GM21447 (cell line): ENCODE results near the gene BBX.
A peak's percentile ranks its signal among the peaks of the same experiment; 100 is the strongest.

Experiments
- ATAC-seq: cut with Tn5 transposase; IDR thresholded peaks from one replicate; pipeline ENCODE4 v1.9.1; 2021; ENCODE audit not compliant: unreplicated experiment

BBX gene

DNA sequence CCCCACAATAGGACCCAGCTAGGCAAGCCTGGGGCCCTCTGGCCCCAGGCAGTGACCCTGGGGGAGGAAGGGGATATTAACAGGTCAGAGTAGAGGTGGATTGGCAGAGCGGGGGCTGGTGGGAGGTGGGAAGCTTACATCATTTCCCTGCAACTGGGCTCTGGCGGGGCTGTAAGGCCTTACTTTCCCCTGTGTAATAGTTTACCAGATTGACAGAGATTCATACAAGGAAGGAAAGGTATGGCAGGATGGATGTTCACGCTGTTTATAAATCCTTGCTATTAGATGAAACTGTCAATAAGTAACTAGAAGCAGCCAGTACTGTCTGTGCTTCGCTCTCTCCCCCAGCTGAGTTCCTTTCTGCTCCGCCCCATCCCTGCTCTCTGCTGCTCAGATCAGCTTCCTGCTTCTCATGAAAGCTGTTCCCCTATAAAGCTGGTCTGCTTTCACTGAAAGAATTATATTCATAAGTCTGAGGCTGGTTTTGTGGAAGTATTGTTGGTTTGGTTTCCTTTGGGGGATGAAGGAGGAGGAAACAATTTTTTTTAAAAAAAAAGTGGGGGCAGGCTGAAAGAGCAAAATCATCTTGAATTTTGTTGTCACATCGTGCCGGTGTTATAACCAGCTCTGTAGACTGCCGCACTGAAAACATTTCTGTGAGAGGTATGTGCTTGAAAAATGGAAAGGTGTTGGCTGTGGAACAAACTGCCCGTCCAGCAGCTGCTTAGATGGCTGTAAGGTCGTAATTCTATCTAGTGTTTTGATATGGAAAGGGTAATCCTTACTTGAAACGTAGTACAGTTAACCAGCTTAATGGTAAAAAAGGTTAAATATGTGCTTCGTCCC is 76.4 kb downstream of the BBX start:
- ATAC-seq = peak; percentile 97

DNA sequence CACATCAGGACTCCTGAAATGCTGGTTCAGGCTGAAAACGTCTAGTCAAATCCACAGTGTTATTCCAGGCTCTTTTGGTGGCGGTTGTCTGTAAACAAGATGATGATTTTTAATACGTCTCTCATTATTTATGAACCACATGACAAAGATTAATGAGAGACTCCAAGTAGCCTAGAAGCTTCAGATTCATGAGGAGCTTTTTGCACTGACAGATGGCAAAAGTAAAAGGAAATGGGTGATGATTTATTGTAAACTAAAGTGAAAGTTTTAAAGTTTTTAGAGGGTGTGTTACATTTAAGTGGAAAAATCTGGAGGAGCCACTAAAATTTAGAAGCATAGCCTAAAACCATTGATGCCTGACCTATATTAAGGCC is 77.0 kb downstream of the BBX start:
- no peak for ATAC-seq

DNA sequence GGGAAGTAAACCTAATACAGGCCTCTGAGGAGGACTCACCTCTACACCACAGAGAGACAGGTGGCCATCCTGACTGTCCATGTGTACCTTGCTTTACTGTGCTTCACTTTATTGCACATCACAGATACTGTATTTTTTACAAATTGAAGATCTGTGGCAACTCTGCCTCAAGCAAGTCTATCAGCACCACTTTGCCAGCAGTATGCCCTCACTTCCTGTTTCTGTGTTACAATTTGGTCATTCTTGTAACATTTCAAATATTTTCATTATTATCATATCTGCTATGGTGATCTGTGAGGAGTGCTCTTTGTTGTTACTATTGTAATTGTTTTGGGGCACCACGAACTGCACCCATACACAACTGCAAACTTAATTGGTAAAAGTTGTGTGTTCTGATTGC is 78.0 kb downstream of the BBX start:
- ATAC-seq = no peak

DNA sequence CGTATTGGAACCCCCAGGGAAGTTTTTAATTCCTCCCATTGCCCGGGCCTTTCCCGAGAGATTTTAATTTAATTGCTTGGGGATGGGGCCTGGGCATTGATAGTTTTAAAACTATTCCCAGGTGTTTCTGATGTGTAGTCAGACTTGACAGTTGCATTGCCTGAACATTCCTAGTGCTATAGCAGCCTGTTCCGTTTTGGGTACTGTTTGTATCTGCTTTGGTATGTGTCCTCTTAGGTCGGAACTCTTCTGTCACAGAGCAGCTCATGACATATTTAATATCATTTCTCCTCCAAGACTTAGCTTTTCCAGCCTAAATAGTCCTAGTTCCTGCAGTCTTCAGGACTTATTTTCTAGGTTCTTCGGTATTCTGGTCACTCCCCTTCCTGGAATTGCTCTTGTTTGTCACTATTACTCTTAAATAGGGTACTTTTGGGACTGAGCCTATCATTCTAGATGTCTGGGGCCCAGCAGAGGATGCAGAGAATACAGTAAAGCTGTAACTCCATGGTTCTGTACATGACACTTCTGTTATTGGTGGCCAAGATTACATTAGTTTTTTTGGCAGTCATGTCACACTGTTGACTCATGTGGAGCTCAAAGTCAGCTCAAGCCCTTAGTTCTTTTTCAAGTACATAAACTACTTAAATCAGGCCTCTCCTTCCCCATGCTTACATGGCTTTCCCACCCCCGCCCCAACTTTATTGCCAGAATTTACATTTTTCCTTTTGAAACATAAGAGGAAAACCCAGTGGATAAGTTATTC is 81.5 kb downstream of the BBX start:
- ATAC-seq = no peak

DNA sequence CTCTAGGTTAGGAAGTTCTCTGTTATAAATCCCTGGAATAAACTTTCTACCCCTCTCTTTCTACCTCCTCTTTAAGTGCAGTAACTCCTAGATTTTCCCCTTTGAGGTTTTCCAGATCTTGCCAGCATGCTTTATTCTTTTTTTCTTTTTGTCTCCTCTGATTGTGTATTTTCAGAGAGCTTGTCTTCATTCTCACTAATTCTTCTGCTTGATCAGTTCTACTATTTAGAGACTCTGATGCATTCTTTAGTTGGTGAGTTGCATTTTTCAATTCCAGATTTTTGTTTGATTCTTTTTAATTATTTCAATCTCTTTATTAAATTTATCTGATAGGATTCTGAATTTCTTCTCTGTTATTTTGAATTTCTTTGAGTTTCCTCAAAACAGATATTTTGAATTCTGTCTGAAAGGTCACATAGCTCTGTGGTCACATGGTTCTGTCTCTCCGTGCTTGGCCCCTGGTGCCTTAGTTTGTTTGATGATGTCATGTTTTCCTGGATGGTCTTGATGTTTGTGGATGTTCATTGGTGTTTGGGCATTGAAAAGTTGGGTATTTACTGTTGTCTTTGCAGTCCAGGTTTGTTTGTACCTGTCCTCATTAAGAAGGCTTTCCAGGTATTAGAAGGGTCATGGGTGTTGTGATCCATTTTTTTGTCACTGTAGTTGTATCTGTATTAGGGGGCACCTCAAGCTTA is 89.2 kb downstream of the BBX start:
- ATAC-seq = no peak

DNA sequence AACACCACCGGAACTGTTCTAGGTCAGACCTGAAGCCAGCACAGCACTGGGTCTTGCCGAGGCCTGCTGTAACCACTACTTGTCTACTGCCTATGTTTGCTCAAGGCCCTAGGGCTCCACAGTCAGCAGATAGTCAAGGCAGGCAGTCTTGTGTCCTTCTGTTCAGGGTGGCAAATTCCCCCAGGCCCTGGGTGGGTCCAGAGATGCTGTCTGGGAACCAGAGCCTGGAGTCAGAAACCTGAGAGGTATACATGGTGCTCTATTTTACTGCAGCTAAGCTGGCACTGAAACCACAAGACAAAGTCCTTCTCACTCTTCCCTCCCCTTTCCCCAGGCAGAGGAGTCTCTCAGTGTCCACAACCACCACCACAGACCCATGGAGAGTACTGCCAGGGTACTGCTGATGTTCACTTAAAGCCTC is 89.9 kb downstream of the BBX start:
- no peak for ATAC-seq

DNA sequence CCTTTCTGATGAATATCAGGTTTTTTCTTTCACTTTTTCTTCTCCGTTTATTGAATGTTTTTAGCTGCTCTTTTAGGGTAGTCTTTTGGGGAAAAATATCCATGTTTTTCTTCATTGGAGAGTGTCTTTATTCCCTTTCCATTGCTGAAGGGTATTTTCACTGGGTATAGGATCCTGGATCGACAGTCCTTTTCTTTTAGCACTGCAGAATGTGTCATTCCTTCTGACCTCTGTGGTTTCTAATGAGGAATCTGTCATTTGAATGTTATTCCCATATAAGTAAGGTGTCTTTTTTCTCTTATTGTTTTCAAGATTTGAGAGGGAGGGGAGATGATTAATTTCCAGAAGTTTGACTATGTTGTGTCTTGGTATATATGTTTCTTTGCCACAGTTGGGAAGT is 96.8 kb downstream of the BBX start:
- no peak for ATAC-seq

DNA sequence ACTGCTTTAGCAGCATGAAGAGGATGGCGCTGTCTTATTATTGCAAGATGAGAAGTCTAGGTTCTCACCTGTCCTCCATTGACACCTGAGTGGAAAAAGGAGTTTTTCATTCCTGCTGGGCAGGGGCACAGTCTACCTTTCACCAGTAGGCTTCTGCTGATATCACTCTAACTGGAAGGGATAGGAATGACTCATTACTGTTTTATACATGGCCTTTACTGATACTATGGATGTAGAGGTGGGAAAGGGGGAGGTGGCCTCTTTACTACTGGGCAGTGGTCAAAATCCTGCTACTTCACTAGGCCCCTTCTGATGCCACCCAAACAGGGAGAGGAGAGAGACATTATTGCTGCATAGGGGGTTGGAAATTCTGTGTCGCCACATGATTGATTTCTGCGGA is 97.8 kb downstream of the BBX start:
- ATAC-seq = no peak

DNA sequence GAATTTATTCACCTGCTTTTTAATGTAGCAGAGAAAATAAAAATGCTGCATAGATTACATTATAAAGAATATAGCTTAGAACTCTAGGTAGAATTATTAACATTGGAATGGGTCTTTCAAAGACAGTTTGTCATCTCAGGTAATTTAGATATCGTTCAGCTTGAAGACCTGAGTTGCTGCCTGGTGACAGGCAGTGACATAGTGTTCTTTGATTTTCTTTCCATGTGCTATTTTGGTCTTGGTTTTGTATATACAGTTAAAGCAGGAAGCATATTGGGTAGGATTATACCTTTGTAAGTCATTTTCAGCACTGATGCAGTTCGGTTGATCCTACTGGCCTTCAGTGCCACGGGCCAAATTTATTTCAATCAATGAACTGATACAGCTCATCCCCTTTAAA is 98.7 kb downstream of the BBX start:
- ATAC-seq = no peak

DNA sequence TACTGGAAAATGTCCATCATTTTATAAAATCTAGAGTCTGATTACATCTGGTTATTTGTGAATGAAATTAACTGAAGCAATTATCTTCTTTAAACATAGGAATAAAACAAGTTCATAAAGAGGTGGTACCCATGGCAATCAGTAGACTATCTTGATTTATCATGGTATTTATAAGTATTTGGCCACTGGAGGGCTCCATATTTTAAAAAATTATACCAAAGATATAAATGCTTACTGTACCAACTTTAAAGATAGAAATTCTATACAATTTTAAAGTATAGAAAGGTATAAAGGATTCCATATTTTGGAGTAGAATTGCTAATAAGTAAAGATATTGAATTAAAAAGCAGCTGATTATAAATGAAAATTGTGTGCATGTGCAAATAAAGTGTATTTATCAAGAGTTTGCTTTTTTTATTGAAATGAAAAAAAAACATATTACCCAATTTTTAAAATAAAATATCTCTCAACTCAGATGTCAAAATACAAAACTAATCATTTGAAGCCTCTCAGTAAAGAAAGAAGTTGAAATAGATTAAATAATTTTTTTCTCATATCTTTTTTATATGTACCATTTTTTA is 105.3 kb downstream of the BBX start:
- ATAC-seq = no peak

DNA sequence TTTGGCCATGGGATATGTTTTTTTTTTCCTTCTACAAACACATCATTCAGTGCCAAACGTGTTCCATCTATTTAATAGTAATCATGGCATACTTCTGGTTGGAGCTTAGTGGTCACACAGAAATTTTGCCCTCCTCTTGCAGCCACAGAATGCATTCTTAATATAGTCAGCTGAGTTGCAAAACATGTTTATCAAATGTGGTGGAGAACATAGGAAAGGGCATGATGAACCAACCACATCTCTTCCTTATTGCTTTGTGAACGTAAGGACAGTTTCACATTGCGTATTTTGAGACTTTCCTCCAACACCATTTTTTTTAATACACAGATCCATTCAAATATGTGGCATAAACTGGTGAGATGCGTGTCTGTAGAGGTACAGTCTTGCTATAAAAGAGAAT is 106.8 kb downstream of the BBX start:
- ATAC-seq = no peak

DNA sequence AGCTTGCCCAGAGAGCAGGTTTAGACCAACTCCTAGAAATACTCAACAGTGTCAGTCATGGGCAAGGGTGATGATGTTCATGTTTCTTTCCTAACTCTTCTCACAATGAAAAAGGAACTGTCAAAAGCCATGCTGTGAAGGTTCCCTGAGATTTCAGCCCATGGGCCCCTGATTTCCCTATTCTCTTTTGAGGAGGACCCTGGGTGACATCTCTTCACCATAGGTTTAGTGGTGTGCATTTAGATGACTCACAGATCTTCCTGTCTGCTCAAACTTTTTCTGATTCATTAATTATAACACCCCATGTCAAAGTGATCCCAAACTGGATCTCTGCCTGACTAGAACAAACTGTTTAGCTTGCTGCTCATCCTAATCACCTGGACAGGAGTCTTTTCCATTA is 108.0 kb downstream of the BBX start:
- no peak for ATAC-seq

DNA sequence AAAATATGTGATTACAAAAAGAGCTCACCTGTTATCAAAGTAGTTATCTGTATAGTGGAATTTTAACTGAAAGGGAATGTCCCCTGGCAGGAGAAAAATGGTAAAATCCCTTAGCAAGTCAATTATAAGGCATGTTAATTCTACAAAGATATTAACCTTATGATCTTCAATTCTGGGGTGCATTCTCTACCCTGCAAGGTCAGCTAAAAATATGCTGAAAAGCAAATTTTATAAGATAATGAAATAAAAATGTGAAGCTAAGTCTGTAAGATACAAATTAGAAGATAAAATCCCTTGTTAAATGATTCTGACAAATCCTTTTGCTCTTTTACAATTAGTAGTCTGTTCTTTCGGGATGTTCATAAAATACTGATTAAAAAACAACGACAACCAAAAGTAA is 109.8 kb downstream of the BBX start:
- no peak for ATAC-seq

DNA sequence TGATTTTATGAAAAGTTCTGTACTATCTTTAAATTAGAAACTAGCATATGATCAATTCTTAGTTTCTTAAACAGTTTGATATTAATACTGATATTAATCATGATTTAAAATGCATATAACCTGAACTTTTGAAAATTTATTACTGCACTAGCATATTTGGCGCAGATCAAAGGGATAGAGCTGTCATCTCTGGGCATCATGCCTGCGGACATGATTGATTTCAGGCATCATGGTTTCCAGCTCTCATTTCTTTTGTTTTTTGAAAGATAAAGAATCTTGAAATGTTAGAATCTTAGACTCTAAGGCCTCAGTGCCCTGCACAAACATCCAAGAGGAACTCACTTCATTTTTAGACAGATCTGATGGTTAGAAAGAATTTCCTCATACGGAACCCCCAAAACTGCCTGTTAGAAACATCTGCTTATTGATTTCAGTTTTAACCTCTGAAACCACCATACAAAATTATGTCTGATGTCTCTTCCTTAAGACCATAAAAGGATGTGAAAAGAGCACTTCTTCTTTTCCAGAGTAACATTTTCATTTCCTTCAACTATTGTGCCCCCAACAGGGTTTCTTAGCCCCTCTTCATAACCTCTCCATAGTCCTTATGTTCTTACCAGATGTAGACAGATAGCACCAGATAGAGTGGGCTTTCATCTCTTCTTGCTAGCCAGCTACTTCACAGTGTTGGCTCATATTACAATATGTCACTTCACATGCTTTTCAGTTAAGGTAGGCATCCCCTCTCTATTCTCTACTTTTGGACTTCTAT is 110.8 kb downstream of the BBX start:
- peak; percentile 92 for ATAC-seq

DNA sequence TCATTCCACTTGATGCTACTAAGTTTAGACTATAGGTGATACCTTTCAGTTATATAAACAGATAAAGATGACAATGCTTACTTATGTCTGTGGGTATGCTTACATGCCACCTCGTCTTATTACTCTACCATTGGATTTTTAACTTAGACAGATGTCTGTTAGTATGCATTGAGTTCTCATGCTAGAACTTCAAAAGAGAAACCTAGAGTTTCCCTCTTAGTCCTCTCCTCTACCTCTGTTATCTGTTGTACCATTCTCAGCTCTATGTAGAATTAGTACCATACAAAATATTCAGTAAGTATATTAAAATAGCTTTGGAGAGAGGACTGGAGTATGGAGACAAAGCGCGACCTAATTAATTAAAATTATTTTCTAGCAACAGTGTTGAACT is 111.3 kb downstream of the BBX start:
- ATAC-seq = peak; percentile 18

DNA sequence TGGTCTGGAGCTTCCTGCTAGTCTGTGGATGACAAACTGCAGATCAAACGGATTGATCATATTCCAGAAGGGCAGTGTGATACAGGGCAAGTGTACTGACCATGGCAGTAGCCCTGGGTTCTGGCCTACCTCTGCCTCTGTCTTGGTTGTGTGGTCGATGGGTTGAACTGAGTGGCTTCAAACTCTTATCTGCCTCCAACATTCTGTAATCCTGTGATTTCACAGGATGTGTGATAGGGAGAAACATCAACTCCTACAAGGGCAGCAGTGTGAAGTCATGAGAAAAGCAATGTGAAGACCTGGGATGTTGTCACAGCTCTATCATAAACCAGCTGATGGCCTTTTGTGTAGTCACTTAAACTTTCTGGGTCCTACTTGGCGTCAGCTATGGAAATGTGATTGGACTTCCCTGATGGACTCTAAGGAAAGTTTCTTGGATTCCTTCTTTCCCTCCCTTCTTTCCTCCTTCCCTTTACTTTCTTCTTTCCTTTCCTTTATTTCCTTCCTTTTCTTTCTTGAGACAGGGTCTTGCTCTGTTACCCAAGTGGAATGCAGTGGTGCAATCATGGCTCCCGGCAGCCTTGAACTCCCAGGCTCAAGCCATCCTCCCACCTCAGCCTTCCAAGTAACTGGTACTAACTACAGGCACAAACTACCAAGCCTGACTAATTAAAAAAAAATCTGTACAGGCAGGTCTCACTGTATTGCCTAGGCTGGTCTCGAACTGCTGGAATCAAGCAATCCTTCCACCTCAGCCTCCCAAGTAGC is 114.8 kb downstream of the BBX start:
- ATAC-seq = no peak

DNA sequence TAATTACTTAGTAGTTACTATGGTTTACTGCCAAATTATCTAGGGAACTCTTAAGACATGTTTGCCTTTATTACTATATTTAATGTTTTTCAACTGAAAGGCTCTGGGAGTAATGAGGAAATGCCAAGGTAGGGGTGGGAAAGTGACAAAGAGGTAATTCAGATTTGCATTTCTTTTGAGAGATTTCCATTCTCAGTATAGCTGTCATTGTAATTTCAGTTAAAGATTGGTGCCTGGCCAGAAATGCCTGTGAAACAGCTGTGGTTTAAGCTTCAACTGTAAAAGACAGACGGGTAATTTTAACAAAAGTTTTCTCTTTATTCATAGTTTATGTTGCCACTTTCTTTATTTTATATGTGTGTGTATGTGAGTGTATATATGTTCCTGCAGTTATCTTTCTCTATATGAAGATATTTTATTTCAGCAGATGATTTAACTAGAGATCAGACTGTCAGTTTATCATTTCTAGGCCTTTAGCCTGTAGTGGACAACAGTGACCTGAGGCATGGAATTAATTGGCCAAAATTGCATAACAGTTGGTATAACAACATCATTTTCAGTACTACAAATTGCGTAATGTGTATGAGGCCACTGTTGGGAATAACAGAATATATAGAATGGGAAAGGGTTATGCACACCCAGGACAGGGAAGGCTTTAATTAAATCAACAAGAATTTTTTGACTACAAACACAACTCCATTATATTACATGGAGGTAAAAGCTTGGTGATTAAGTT is 119.0 kb downstream of the BBX start:
- ATAC-seq = peak; percentile 65

DNA sequence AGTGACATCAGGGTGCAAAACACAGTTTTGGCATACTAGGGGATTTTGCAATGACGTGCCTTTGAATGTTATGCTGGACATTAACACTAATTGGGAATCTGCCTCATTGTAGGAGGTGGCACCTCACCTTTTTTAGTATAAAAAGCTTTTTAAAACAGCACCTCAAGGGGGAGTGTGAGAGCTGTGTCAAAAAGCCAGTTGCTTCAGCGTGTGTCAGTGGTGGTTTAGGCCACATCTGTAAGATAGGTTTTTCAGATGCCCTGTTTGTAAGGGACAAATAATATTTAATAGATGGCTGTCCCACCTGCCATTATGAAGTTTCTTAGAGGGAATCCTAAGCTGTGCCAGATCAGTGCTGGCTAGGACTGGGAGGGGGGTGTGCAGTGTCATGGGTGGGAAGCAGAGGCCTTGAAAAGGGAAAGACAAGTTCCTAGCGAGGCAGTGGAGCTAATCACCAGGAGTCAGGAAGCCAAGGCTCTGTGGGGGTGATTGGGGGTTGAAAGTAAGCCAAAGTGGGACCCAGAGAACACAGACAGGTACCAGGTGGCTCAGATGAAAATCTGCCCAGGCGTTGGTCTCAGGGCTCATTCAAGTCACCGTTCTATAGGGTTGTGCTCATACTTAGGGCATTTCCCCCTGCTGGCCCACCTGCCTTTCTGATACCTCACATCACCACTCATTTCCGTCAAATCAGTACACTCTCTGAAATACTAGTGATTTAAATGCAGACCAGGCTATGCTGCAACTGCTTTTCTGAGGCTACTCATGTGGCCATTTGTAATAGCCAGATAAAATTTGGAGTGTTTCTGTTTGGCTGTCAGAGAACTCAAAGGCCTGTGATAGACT is 120.5 kb downstream of the BBX start:
- ATAC-seq = no peak
